Nephron progenitor cell (in vitro differentiated cells): Measurements from ENCODE around the gene FAM171A1.
"Not testable (repeated sequence)": the region's sequence is repeated elsewhere in the genome, so short reads cannot be mapped to it uniquely, and the experiment has no call there.

Source experiments
- DNase-seq: peaks from one replicate; pipeline ENCODE4 v3.0.0; 2021
- H3K27ac Mint-ChIP-seq: 2 replicates; pipeline ENCODE4 v1.8.0; 2021; ENCODE audit warnings: mild to moderate bottlenecking, moderate library complexity, mixed read lengths
- H3K27me3 Mint-ChIP-seq: 2 replicates; pipeline ENCODE4 v1.8.0; 2021; ENCODE audit warnings: mild to moderate bottlenecking, low read depth, mixed read lengths; ENCODE audit not compliant: poor library complexity
- H3K36me3 Mint-ChIP-seq: 2 replicates; pipeline ENCODE4 v1.8.0; 2021; ENCODE audit warnings: low read depth, mixed read lengths
- H3K4me1 Mint-ChIP-seq: 2 replicates; pipeline ENCODE4 v1.8.0; 2021; ENCODE audit warnings: mixed read lengths
- H3K4me3 Mint-ChIP-seq: 2 replicates; pipeline ENCODE4 v1.8.0; 2021; ENCODE audit warnings: mild to moderate bottlenecking, moderate library complexity, mixed read lengths
- H3K9me3 Mint-ChIP-seq: 2 replicates; pipeline ENCODE4 v1.8.0; 2021; ENCODE audit warnings: mild to moderate bottlenecking, moderate library complexity, mixed read lengths
- TF ChIP-seq, protein P1 (sequence below): fragments of 200-600 bp; sonication (generic); IDR thresholded peaks from 2 replicates; pipeline ENCODE4 v1.5.0; 2021; ENCODE audit warnings: antibody characterized with exemption

The FAM171A1 gene

GRCh38 chr10:15408557-15408956 lies 37.5 kb upstream of the FAM171A1 start:
- TF ChIP-seq, protein P1, sequence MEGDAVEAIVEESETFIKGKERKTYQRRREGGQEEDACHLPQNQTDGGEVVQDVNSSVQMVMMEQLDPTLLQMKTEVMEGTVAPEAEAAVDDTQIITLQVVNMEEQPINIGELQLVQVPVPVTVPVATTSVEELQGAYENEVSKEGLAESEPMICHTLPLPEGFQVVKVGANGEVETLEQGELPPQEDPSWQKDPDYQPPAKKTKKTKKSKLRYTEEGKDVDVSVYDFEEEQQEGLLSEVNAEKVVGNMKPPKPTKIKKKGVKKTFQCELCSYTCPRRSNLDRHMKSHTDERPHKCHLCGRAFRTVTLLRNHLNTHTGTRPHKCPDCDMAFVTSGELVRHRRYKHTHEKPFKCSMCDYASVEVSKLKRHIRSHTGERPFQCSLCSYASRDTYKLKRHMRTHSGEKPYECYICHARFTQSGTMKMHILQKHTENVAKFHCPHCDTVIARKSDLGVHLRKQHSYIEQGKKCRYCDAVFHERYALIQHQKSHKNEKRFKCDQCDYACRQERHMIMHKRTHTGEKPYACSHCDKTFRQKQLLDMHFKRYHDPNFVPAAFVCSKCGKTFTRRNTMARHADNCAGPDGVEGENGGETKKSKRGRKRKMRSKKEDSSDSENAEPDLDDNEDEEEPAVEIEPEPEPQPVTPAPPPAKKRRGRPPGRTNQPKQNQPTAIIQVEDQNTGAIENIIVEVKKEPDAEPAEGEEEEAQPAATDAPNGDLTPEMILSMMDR = no peak
- DNase-seq = no peak
- Mint-ChIP-seq H3K27ac (no peak overlapping the region), H3K4me1 (no peaks in the 10 kb centered on the region), H3K36me3 (peaks cover 4% of the 10 kb centered on the region), H3K4me3 (no peak overlapping the region), H3K27me3 (peaks cover 8% of the 10 kb centered on the region), H3K9me3 (peaks cover 19% of the 10 kb centered on the region)

GRCh38 chr10:15405319-15405718 lies 34.2 kb upstream of the FAM171A1 start:
- DNase-seq = no peak
- Mint-ChIP-seq H3K27ac (no peak overlapping the region), H3K4me1 (no peaks in the 10 kb centered on the region), H3K4me3 (no peak overlapping the region), H3K27me3 (peaks cover 8% of the 10 kb centered on the region), H3K36me3 (peaks cover 7% of the 10 kb centered on the region), H3K9me3 (peaks cover 49% of the 10 kb centered on the region)
- TF ChIP-seq, protein P1 = no peak

- TF ChIP-seq, protein P1 = no peak
- no peak overlapping the region for H3K4me3 Mint-ChIP-seq
- no peak overlapping the region for H3K27ac Mint-ChIP-seq
- H3K36me3 Mint-ChIP-seq = peaks cover 14% of the 10 kb centered on the region
- peaks cover 7% of the 10 kb centered on the region for H3K4me1 Mint-ChIP-seq
- peaks cover 8% of the 10 kb centered on the region for H3K27me3 Mint-ChIP-seq
- no peak for DNase-seq
- peaks cover 59% of the 10 kb centered on the region for H3K9me3 Mint-ChIP-seq
Measured at GRCh38 chr10:15401382-15401781, 30.3 kb upstream of the FAM171A1 start.

- H3K27me3 Mint-ChIP-seq, DNase-seq, H3K27ac Mint-ChIP-seq, H3K4me3 Mint-ChIP-seq: not testable (repeated sequence)
- peaks cover 14% of the 10 kb centered on the region for H3K36me3 Mint-ChIP-seq
- H3K4me1 Mint-ChIP-seq = peaks cover 11% of the 10 kb centered on the region
- H3K9me3 Mint-ChIP-seq = peaks cover 57% of the 10 kb centered on the region
Measured at GRCh38 chr10:15400461-15400860, 29.4 kb upstream of the FAM171A1 start.

- no peak for DNase-seq
- H3K9me3 Mint-ChIP-seq = peaks cover 47% of the 10 kb centered on the region
- no peak overlapping the region for H3K4me3 Mint-ChIP-seq
- H3K27me3 Mint-ChIP-seq = peaks cover 6% of the 10 kb centered on the region
- TF ChIP-seq, protein P1 = no peak
- no peak overlapping the region for H3K27ac Mint-ChIP-seq
- peaks cover 11% of the 10 kb centered on the region for H3K4me1 Mint-ChIP-seq
- H3K36me3 Mint-ChIP-seq = peaks cover 14% of the 10 kb centered on the region
Measured at GRCh38 chr10:15399060-15399661, 28.1 kb upstream of the FAM171A1 start.

DNA sequence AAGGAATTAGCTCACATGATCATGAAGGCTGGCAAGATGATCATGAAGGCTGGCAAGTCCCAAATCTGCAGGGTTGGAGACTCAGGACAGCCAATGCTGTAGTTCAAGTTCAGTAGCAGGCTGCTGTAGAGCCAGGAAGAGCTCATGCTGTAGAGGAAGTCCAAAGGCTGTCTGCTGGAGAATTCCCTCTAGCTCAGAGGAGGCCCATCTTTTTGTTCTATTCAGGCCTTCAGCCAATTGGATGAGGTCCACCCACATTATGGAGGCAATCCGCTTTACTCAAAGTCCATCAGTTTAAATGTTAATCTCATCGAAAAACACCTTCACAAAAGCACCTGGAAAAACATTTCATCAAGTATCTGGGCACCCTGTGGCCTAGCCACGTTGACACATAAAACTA lies 24.8 kb upstream of the FAM171A1 start:
- H3K4me3 Mint-ChIP-seq = no peak overlapping the region
- peaks cover 17% of the 10 kb centered on the region for H3K9me3 Mint-ChIP-seq
- H3K27ac Mint-ChIP-seq = no peak overlapping the region
- H3K4me1 Mint-ChIP-seq = peaks cover 11% of the 10 kb centered on the region
- H3K27me3 Mint-ChIP-seq = peaks cover 10% of the 10 kb centered on the region
- peaks cover 7% of the 10 kb centered on the region for H3K36me3 Mint-ChIP-seq
- TF ChIP-seq, protein P1 = no peak
- no peak for DNase-seq
